ENCODE data around the gene SDE2. TPM values are rescaled to one million over a fixed set of nuclear protein-coding genes. Genes with fewer than 3 reads are reported as not detected.

Gene SDE2
- total and polyA plus RNA-seq, 10 of the 15 experiments (the other 5 are each of a cell fraction or from before 2014, with no cell fraction given): 2.7 to 19.4 (median 12.6) TPM

GRCh38 chr1:225999227-225999911 is at the start of gene SDE2 (continued):
- TF ChIP-seq RELB (IDR thresholded peaks at IDR 0.05; ENCODE audit: low read depth) (peak; percentile 81; the same call in 1 of the 2 replicates), MTA3 (IDR thresholded peaks at IDR 0.05; ENCODE audit: borderline replicate concordance, low read length) (no peak), NFYB (IDR thresholded peaks at IDR 0.05; ENCODE audit: insufficient read depth, low read depth, low read length) (peak; percentile 3; the same call in 1 of the 2 replicates), SKIL (IDR thresholded peaks at IDR 0.05; ENCODE audit: low read depth, poor library complexity, severe bottlenecking) (peak; percentile 15), ZNF592 (IDR thresholded peaks at IDR 0.05) (0 out of 2 replicates have a peak, but pooled peaks have one; percentile 36), HDAC6 (IDR thresholded peaks at IDR 0.05; ENCODE audit: unreplicated experiment) (peak; percentile 64), SMC3 (IDR thresholded peaks at IDR 0.05; ENCODE audit: borderline replicate concordance, low read length) (no peak), USF1 (IDR thresholded peaks at IDR 0.05; ENCODE audit: borderline replicate concordance, extremely low read length, insufficient read depth, low read depth, low read length) (no peak), POLR2AphosphoS2 (IDR thresholded peaks at IDR 0.05; ENCODE audit: low read depth, low read length) (peak; percentile 99), ETV6 (conservative IDR thresholded peaks at IDR 0.05 in 1 of 2, IDR thresholded peaks at IDR 0.05 in 1 of 2; ENCODE audit: borderline replicate concordance in 1 of 2, low read depth in 1 of 2) (no peak; a peak in 1 of 4 replicates), NFIC (IDR thresholded peaks at IDR 0.05; ENCODE audit: low read depth, low read length) (peak; percentile 34; the same call in 1 of the 2 replicates), YBX1 (IDR thresholded peaks at IDR 0.05) (no peak), GATAD2B (conservative IDR thresholded peaks at IDR 0.05; ENCODE audit: low read depth) (peak; percentile 90), CBFB (IDR thresholded peaks at IDR 0.05; ENCODE audit: low read depth) (peak; percentile 84), CEBPB (IDR thresholded peaks at IDR 0.05; ENCODE audit: borderline replicate concordance in 1 of 2, low read depth in 2 of 2, low read length in 2 of 2) (no peak), PKNOX1 (IDR thresholded peaks at IDR 0.05) (no peak), ZNF622 (IDR thresholded peaks at IDR 0.05) (no peak), SMAD1 (IDR thresholded peaks at IDR 0.05; ENCODE audit: low read depth, partially characterized antibody) (peak; percentile 97)
